Esophagus mucosa (tissue), 1 donor: ENCODE results near the gene MACROD2. TPM values are rescaled to one million over a fixed set of nuclear protein-coding genes. Genes with fewer than 3 reads are reported as not detected.
A peak's percentile ranks its signal among the peaks of the same experiment; 100 is the strongest.

ENCODE experiments used
- ATAC-seq: fragments of 200-7000 bp; cut with Tn5 transposase; one replicate; pipeline ENCODE4 v1.9.1; 2020
- total RNA-seq: library from RNA; stranded (reverse); gene quantifications from one replicate; pipeline ENCODE4 v1.2.4, GENCODE V29; 2023
- donor health status: DM: yes; HTN: yes; CAD: no.

Gene MACROD2
- total RNA-seq, 1 donor from 2014 or later, result 2.2 TPM

- peak; percentile 80 for ATAC-seq
These were observed 1738.7 kb downstream of the MACROD2 start for GRCh38 chr20:15734052-15734451.

DNA sequence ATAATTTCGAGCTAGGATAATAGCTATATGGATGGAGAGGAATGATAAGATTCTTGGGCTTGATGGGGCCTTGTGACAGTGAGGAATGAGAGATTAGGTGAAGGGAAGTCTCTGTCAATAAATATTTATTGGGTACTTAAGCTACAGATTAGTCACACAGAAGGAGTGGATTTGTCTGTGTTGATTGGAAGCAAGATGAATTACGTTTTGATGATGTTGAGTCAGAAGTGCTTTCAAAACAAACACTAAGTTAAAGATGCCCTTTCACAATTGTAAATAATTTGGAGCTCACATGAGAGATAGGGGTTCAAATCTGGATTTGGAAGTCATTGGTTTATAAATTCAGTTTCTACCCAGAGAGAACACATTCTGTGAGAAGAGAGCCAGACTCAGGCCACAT, 1743.7 kb downstream of the MACROD2 start:
- no peak for ATAC-seq

- ATAC-seq, result no peak
These were observed 1744.9 kb downstream of the MACROD2 start for GRCh38 chr20:15740046-15740775.

DNA sequence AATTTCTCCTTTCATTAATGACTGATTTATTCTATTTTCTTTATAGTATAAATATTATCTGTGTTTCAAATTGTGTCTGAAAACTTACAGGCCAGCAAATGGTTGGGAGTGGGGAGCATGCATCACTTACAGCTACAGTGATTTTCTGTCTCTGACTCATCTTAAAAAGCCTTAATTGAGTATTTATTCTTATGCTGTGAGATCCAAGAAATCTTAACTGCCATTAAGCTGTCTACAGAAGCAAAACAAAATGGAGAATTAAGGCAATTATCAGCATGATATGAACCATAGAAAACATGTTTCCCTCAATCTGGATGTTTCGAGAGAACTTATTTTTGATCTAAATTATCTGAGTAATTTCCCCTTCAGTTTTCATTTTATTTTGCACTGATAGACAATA, 1746.8 kb downstream of the MACROD2 start:
- ATAC-seq, result no peak

- ATAC-seq, result no peak
These were observed 1747.3 kb downstream of the MACROD2 start for GRCh38 chr20:15742627-15743026.

DNA sequence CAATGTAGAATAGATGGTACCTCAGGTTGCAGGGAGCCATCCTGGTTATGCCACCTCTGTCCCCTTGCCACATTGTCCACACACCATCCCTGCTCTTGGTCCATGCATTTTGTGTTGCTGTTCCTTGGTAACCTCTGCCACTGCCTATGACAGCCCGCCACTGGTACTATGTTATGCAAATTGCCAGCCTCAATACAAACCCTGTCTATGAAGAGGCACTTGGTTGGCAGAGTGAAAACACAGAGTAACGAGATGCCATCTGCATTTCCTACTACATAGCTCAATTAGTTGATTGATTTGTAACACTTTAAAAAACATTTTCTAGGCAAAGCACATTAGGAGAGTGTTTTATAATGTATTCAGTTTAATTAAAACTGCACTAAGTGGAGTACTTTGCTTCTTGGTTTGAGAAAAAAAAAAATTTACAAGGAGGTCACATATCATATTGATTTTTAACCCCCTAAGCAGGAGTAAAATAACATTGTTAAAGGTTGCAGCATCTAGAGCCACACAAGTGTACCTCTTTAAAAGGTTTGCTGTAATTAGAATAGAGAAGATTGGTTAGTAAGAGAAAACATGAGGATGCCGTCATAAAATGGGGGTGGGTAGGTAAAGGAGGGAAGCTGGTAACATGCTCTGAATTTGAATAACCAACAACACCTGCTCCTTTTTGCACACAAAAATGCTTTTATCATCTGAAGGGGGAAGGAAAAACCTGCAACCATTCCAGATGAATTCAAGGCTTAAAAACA, 1760.9 kb downstream of the MACROD2 start:
- ATAC-seq, result no peak

GRCh38 chr20:15756754-15757115, 1761.4 kb downstream of the MACROD2 start:
- ATAC-seq, result no peak

GRCh38 chr20:15759594-15759993, 1764.3 kb downstream of the MACROD2 start:
- no peak for ATAC-seq

- no peak for ATAC-seq
These were observed 1764.8 kb downstream of the MACROD2 start for GRCh38 chr20:15760001-15760621.

GRCh38 chr20:15763366-15763765, 1768.0 kb downstream of the MACROD2 start:
- ATAC-seq, result no peak

DNA sequence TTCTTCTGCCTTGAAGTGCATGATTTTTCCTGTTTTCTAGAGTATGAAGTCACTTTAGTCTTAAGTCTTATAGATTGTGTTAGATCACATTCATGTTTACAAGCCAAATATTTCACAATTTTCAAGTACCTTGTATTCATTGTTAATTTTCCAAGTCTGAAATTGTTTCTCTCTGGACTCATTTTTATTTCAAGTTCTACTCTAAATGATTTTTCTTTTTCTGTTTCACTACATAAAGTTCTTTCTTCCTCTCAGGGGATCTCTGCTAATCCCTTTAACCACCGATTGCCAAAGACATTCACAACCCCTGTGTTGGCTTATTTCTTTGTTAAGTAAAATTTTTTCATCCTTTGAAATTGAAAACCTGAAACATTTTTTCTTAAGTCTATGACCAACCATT, 1772.3 kb downstream of the MACROD2 start:
- ATAC-seq, result no peak

DNA sequence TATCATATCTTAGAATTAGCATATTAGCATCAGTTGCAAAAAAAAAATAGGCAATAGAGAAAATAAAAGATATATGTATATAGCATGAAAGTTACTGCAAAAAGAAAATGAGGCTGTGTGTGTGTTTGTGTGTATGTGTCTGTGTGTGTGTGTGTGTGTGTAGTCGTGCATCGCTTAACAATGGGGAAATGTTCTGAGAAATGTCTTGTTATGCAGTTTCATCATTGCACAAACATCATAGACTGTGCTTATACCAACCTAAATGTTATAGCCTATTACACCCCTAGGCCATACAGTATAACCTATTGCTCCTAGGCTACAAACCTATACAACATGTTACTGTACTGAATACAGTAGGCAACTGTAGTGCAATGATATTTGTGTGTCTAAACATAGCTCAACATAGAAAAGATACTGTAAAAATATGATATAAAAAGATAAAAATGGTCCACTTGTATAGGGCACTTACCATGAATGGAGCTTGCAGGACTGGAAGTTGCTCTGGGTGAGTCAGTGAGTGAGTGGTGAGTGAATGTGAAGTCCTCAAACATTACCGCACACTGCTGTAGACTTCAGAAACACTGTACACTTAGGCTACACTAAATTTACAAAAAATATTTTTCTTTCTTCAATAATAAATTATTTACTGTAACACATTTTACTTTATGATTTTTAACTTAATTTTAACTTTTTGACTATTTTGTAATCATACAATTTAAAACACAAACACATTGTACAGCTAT, 1772.9 kb downstream of the MACROD2 start:
- no peak for ATAC-seq

- ATAC-seq, result no peak
These were observed 1777.5 kb downstream of the MACROD2 start for GRCh38 chr20:15772826-15773225.

DNA sequence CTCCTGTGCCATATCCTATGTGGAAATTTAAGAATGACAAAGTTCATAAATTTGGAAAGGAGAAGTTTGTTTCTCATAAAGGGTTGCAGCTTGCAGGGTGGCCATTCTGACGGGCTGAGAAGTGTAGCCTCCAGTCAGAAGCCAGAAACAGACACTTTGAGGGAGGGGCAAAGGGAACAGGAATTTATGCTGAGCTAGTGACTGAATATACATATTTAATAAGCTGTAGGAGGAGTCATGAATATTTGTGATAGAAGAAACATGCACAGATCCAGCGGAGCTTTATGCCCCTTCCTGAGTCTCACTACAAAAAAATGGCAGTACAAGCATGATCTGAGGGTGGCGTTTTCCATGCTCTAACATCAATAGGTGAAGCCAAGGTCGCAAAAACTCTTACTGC, 1779.6 kb downstream of the MACROD2 start:
- no peak for ATAC-seq

DNA sequence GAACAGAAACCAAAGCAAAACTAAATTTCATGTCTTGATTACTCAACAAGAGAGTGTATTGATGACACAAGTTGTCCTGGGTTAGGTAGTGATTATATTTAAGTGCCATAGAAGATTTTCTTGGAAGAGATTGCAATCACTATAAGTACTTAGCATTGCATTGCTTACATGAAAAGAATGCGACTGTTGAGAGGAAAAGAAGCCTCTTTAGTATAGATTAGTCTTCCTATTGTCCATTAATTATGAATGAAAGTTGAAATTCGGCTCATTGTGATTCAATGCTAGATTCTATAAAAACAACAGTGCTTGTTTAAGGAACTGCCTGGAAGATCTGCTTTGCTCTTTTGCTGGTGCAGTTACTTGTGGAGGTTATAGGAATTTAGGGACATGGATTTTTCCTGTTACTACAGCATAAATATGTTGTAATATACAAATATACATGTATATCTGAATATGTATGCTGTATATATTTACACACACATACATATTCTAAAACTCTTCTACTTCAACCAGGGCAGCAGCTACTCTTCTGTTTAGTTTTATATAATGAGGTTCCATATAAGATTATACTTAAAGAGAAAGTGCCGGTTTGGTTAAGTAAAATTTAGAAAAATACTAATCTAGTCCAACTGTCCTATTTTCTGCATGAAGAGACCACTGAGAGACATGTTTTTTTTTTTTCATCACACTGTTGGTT, 1781.6 kb downstream of the MACROD2 start:
- no peak for ATAC-seq

- peak; percentile 57 for ATAC-seq
These were observed 1788.7 kb downstream of the MACROD2 start for GRCh38 chr20:15784020-15784419.

DNA sequence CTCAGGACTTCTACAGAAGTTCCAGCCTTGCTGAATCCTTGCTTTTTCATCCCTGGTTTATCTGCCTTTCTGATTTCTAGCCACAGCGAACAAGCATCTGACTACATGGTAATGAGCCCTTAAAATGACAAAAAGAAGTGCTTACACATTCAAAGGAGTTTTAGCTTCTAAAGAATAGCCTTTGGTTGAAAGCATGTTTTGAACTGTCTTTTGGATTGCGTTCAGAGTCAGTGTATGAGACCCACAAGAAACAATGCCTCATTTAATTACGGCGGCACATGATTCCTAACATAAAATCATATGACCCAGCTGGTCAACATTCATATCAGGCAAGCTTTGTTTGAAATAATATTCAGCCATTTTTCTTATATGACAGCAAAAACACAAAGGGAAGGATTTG, 1793.8 kb downstream of the MACROD2 start:
- no peak for ATAC-seq

DNA sequence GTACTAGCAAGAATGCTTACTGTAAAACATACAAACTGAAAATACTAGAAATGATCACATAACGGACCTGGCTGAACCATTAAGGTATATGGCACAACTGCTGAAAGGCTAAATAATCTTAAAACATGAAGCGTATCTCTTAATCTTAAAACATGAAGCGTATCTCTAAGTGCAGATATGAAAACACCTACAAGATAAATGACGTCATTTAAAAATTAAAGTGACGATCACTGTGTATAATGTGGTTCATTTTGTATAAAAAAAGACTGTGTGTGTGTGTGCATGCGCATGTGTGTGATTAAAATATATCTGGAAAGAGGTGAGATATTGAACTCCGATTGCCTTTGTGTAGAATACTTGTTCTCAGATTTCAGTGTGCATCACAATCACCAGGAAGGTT, 1797.5 kb downstream of the MACROD2 start:
- no peak for ATAC-seq

- ATAC-seq, result no peak
These were observed 1799.1 kb downstream of the MACROD2 start for GRCh38 chr20:15794409-15794808.

GRCh38 chr20:15795305-15796019, 1800.1 kb downstream of the MACROD2 start:
- ATAC-seq, result no peak

GRCh38 chr20:15799871-15800270, 1804.6 kb downstream of the MACROD2 start:
- no peak for ATAC-seq

GRCh38 chr20:15802020-15802419, 1806.7 kb downstream of the MACROD2 start:
- no peak for ATAC-seq
